ENCODE results near the gene PDE8A.

PDE8A gene

GRCh38 chr15:85151145-85151544, 169.5 kb downstream of the PDE8A start:
- in situ Hi-C loops (cut with MboI; ENCODE audit: low sequenced_read_pairs, unreplicated experiment), result loop anchor here (25.0 kb wide), 1 partner anchor 136 kb away; no protein-coding TSS in a partner anchor
- DNase-seq (ENCODE audit: low spot score), result no peak
- TF ChIP-seq, protein P1, sequence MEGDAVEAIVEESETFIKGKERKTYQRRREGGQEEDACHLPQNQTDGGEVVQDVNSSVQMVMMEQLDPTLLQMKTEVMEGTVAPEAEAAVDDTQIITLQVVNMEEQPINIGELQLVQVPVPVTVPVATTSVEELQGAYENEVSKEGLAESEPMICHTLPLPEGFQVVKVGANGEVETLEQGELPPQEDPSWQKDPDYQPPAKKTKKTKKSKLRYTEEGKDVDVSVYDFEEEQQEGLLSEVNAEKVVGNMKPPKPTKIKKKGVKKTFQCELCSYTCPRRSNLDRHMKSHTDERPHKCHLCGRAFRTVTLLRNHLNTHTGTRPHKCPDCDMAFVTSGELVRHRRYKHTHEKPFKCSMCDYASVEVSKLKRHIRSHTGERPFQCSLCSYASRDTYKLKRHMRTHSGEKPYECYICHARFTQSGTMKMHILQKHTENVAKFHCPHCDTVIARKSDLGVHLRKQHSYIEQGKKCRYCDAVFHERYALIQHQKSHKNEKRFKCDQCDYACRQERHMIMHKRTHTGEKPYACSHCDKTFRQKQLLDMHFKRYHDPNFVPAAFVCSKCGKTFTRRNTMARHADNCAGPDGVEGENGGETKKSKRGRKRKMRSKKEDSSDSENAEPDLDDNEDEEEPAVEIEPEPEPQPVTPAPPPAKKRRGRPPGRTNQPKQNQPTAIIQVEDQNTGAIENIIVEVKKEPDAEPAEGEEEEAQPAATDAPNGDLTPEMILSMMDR (IDR thresholded peaks at IDR 0.05; ENCODE audit: borderline replicate concordance, control extremely low read depth, extremely low read depth, insufficient read depth, missing control alignments), result no peak

- no peak for DNase-seq (ENCODE audit: low spot score)
- TF ChIP-seq, protein P1 (IDR thresholded peaks at IDR 0.05; ENCODE audit: borderline replicate concordance, control extremely low read depth, extremely low read depth, insufficient read depth, missing control alignments), result no peak
- in situ Hi-C loops (cut with MboI; ENCODE audit: low sequenced_read_pairs, unreplicated experiment), result loop anchor here (25.0 kb wide), 1 partner anchor 135 kb away; no protein-coding TSS in a partner anchor
Measured at GRCh38 chr15:85151861-85152260, 170.2 kb downstream of the PDE8A start.

GRCh38 chr15:85154061-85154460, 172.4 kb downstream of the PDE8A start:
- TF ChIP-seq, protein P1 (IDR thresholded peaks at IDR 0.05; ENCODE audit: borderline replicate concordance, control extremely low read depth, extremely low read depth, insufficient read depth, missing control alignments), result no peak
- peak; percentile 35 for DNase-seq (ENCODE audit: low spot score)
- in situ Hi-C loops (cut with MboI; ENCODE audit: low sequenced_read_pairs, unreplicated experiment), result loop anchor here (25.0 kb wide), 1 partner anchor 133 kb away; no protein-coding TSS in a partner anchor

- TF ChIP-seq, protein P1 (IDR thresholded peaks at IDR 0.05; ENCODE audit: borderline replicate concordance, control extremely low read depth, extremely low read depth, insufficient read depth, missing control alignments), result no peak
- in situ Hi-C loops (cut with MboI; ENCODE audit: low sequenced_read_pairs, unreplicated experiment), result loop anchor here (25.0 kb wide), 1 partner anchor 132 kb away; no protein-coding TSS in a partner anchor
- no peak for DNase-seq (ENCODE audit: low spot score)
Measured at GRCh38 chr15:85155360-85155759, 173.7 kb downstream of the PDE8A start.

DNA sequence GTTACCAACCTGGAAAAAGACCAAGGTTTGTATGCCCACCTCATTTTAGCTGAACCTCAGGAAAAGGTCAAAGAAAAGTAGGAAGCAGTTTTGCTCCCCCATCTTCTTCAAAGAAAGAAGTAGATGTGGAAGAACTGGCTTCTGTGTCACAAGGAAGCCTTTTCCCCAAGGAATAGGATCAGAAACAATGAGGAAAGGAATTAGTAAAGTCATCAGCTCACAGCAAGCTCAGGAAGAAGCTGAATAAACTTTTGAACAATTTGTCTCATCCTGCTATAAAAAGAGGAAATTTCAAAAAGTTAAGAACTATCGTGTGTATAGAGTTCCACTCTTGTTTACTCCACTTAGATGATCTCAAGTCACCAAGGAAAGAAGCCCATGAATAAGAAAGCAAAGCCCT, 174.2 kb downstream of the PDE8A start:
- DNase-seq (ENCODE audit: low spot score), result no peak
- TF ChIP-seq, protein P1 (IDR thresholded peaks at IDR 0.05; ENCODE audit: borderline replicate concordance, control extremely low read depth, extremely low read depth, insufficient read depth, missing control alignments), result no peak
- in situ Hi-C loops (cut with MboI; ENCODE audit: low sequenced_read_pairs, unreplicated experiment), result loop anchor here (25.0 kb wide), 1 partner anchor 131 kb away; no protein-coding TSS in a partner anchor

- TF ChIP-seq, protein P1 (IDR thresholded peaks at IDR 0.05; ENCODE audit: borderline replicate concordance, control extremely low read depth, extremely low read depth, insufficient read depth, missing control alignments), result no peak
- DNase-seq (ENCODE audit: low spot score), result no peak
- in situ Hi-C loops (cut with MboI; ENCODE audit: low sequenced_read_pairs, unreplicated experiment), result loop anchor here (25.0 kb wide), 1 partner anchor 130 kb away; no protein-coding TSS in a partner anchor
Measured at GRCh38 chr15:85157344-85157743, 175.7 kb downstream of the PDE8A start.

All from GM13976 (cell line).